Uterus (tissue), 2 donors: ENCODE results near the gene CHRM4.

ENCODE experiments used
- CTCF ChIP-seq, 4 experiments: fragments of 200-600 bp in 2 of 4; fragments of 450-650 bp in 2 of 4; sonication (generic) in 2 of 4; IDR thresholded peaks; one replicate each; pipeline ENCODE4 v1.5.1; 2016 to 2019; ENCODE audit warnings: antibody characterized with exemption in 4 of 4, mild to moderate bottlenecking in 2 of 4, moderate library complexity in 1 of 4
- POLR2A ChIP-seq, 2 donors: fragments of 450-650 bp; IDR thresholded peaks; one replicate each; pipeline ENCODE4 v1.6.1; 2016; ENCODE audit warnings: antibody characterized with exemption in 2 of 2, mild to moderate bottlenecking in 1 of 2, moderate library complexity in 1 of 2

- peak; percentile 30 to 100 (median 95) for TF ChIP-seq CTCF (IDR thresholded peaks at IDR 0.05)
- TF ChIP-seq POLR2A (IDR thresholded peaks at IDR 0.05), result peak in 1 of 2 donors; percentile 29
Measured at GRCh38 chr11:46346886-46347636, 44.5 kb downstream of the CHRM4 start, which contains the start of gene DGKZ.
